Caco-2 (cell line): ENCODE data around the gene PVALEF. TPM values are rescaled to one million over a fixed set of nuclear protein-coding genes. Genes with fewer than 3 reads are reported as not detected.

Experiments
- Bru-seq: library from RNA; stranded (reverse); fragments of 400-500 nt; gene quantifications from one replicate; lab custom pipeline; 2021; lab: Mats Ljungman, UMichigan
- BruChase-seq, 2 experiments: library from RNA; stranded (reverse); fragments of 400-500 nt; gene quantifications; one replicate each; lab custom pipeline; 2021; lab: Mats Ljungman, UMichigan
- BruUV-seq: library from RNA; stranded (reverse); fragments of 400-500 nt; replicated peaks from 2 replicates; lab custom pipeline; 2021; lab: Mats Ljungman, UMichigan
- CTCF ChIA-PET: fragments of 300-600 bp; sonication (Branson Sonifier 250); formaldehyde crosslinking; loops from one replicate; lab custom pipeline; 2022; ENCODE audit warnings: antibody characterized with exemption; lab: Charles Lee
- POLR2A ChIA-PET: fragments of 300-600 bp; sonication (Branson Sonifier 250); formaldehyde crosslinking; loops from one replicate; lab custom pipeline; 2022; ENCODE audit warnings: antibody characterized with exemption; lab: Charles Lee
- DNase-seq, 2 experiments: peaks; one replicate each; pipeline versions ENCODE4 v3.0.0 to v3.0.0-alpha.2; 2020 to 2022
- H3K27me3 ChIP-seq: replicated peaks from 2 replicates; pipeline ENCODE4 v1.6.0; 2011; ENCODE audit warnings: low read length; ENCODE audit not compliant: control insufficient read depth, insufficient read depth
- H3K36me3 ChIP-seq: 2 replicates; pipeline ENCODE4 v1.5.1; 2011; ENCODE audit warnings: low read length; ENCODE audit not compliant: control insufficient read depth, insufficient read depth
- H3K4me1 ChIP-seq: fragments of 250-450 bp; sonication (Bioruptor Pico); 2 replicates; pipeline ENCODE4 v1.5.1; 2020; ENCODE audit warnings: mild to moderate bottlenecking
- H3K4me3 ChIP-seq: 2 replicates; pipeline ENCODE4 v1.5.1; 2011; ENCODE audit warnings: low read depth, mild to moderate bottlenecking, control low read depth, low read length
- H3K9me3 ChIP-seq: fragments of 250-450 bp; sonication (Bioruptor Pico); 2 replicates; pipeline ENCODE4 v1.5.1; 2020; ENCODE audit warnings: mild to moderate bottlenecking, moderate library complexity
- H3K27ac Mint-ChIP-seq: one replicate; pipeline ENCODE4 v1.8.0; 2022; ENCODE audit warnings: mixed read lengths; ENCODE audit not compliant: unreplicated experiment
- H3K27me3 Mint-ChIP-seq: one replicate; pipeline ENCODE4 v1.8.0; 2022; ENCODE audit warnings: mixed read lengths; ENCODE audit not compliant: insufficient read depth, unreplicated experiment
- H3K36me3 Mint-ChIP-seq: one replicate; pipeline ENCODE4 v1.8.0; 2022; ENCODE audit warnings: mild to moderate bottlenecking, mixed read lengths; ENCODE audit not compliant: insufficient read depth, unreplicated experiment
- H3K4me1 Mint-ChIP-seq: one replicate; pipeline ENCODE4 v1.8.0; 2022; ENCODE audit warnings: low read depth, mixed read lengths; ENCODE audit not compliant: unreplicated experiment
- H3K4me3 Mint-ChIP-seq: one replicate; pipeline ENCODE4 v1.8.0; 2022; ENCODE audit warnings: mild to moderate bottlenecking, moderate library complexity, mixed read lengths; ENCODE audit not compliant: unreplicated experiment
- H3K9me3 Mint-ChIP-seq: one replicate; pipeline ENCODE4 v1.8.0; 2022; ENCODE audit warnings: mixed read lengths; ENCODE audit not compliant: unreplicated experiment
- CTCF ChIP-seq, 2 experiments: fragments of 200-600 bp in 1 of 2; IDR thresholded peaks; 1 replicate in 1 of 2; 2 replicates in 1 of 2; pipeline versions ENCODE4 v1.5.1 to v1.8.0; 2011 to 2022; ENCODE audit warnings: antibody characterized with exemption in 1 of 2, control low read depth in 1 of 2, inconsistent platforms in 1 of 2, low read depth in 1 of 2, low read length in 1 of 2, mild to moderate bottlenecking in 1 of 2, moderate library complexity in 1 of 2; ENCODE audit not compliant: insufficient read depth in 1 of 2, severe bottlenecking in 1 of 2, unreplicated experiment in 1 of 2
- intact Hi-C: fragments of 100-400 bp; cut with micrococcal nuclease; formaldehyde crosslinking; loops from one replicate; pipeline ENCODE4 v1.10.0; 2022; ENCODE audit not compliant: unreplicated experiment
- long read RNA-seq: library from polyadenylated mRNA; stranded (forward); transcript quantifications from one replicate; pipeline ENCODE4 v2.0.0, GENCODE V29; 2022
- total RNA-seq: library from RNA; stranded (reverse); gene quantifications from 2 replicates; pipeline ENCODE4 v1.2.3, GENCODE V29; 2022

Gene PVALEF
- total RNA-seq (0.58 TPM in 1 of 2 replicates, not detected in the other), Bru-seq, nascent RNA (percentile 48 among the genes with signal in this experiment), BruChase-seq, experiment 1, labeled RNA remaining after a 2-hour chase (percentile 42 among the genes with signal in this experiment), BruChase-seq, experiment 2, labeled RNA remaining after a 6-hour chase (percentile 39 among the genes with signal in this experiment)
- long read RNA-seq, partial matches to known transcripts, result 0 of 2 reads
- long read RNA-seq, other reads (novel, unspliced or antisense), result 2 of 2 reads

GRCh38 chr17:81165246-81166032 lies at the start of gene PVALEF:
PVALEF (plus strand) TSS chr17:81165507; CDS start chr17:81181227, 15,720 bp downstream.
- Histone ChIP-seq H3K4me1 (peaks cover 22% of the 10 kb centered on the region), H3K27me3 (no peaks in the 10 kb centered on the region), H3K9me3 (no peaks in the 10 kb centered on the region), H3K36me3 (no peaks in the 10 kb centered on the region), H3K4me3 (peak within 1 kb of the TSS; percentile 70)
- intact Hi-C loops, result no loop called here
- peak; percentile 76 to 80 for DNase-seq
- Mint-ChIP-seq H3K27me3 (no peaks in the 10 kb centered on the region), H3K4me1 (no peaks in the 10 kb centered on the region), H3K36me3 (peaks cover 8% of the 10 kb centered on the region), H3K9me3 (no peaks in the 10 kb centered on the region), H3K4me3 (peak within 1 kb of the TSS; percentile 74), H3K27ac (peak within 1 kb of the TSS; percentile 60)
- no TSS peak for BruUV-seq
- ChIA-PET POLR2A (no interaction called here), CTCF (no interaction called here)
- TF ChIP-seq CTCF (IDR thresholded peaks at IDR 0.05; ENCODE audit: insufficient read depth in 1 of 2, low read depth in 1 of 2, low read length in 1 of 2, severe bottlenecking in 1 of 2, unreplicated experiment in 1 of 2), result no peak

GRCh38 chr17:81115749-81116464 lies 49.4 kb upstream of the PVALEF start:
- no peaks in the 10 kb centered on the region for H3K27me3 ChIP-seq
- no peak overlapping the region for H3K27ac Mint-ChIP-seq
- no peaks in the 10 kb centered on the region for H3K27me3 Mint-ChIP-seq
- H3K9me3 Mint-ChIP-seq, result no peaks in the 10 kb centered on the region
- ChIA-PET CTCF (interaction anchor here (0.6 kb wide), 1 partner anchor 120 kb away, joined by 3 read pairs; no protein-coding TSS in a partner anchor), POLR2A (no interaction called here)
- no peak for DNase-seq
- H3K36me3 ChIP-seq, result no peaks in the 10 kb centered on the region; the same call in none of the 2 replicates
- peaks cover 56% of the 10 kb centered on the region for H3K36me3 Mint-ChIP-seq
- H3K4me1 Mint-ChIP-seq, result peaks cover 8% of the 10 kb centered on the region
- H3K4me3 ChIP-seq, result no peak overlapping the region
- no peak for TF ChIP-seq CTCF (IDR thresholded peaks at IDR 0.05; ENCODE audit: insufficient read depth in 1 of 2, low read depth in 1 of 2, low read length in 1 of 2, severe bottlenecking in 1 of 2, unreplicated experiment in 1 of 2)
- H3K9me3 ChIP-seq, result no peaks in the 10 kb centered on the region
- H3K4me1 ChIP-seq, result no peaks in the 10 kb centered on the region; the same call in 1 of the 2 replicates
- intact Hi-C loops, result no loop called here
- no peak overlapping the region for H3K4me3 Mint-ChIP-seq
- no TSS peak for BruUV-seq

- Mint-ChIP-seq H3K27ac (no peak overlapping the region), H3K27me3 (no peaks in the 10 kb centered on the region), H3K4me3 (no peak overlapping the region), H3K9me3 (no peaks in the 10 kb centered on the region), H3K36me3 (peaks cover 48% of the 10 kb centered on the region), H3K4me1 (peaks cover 8% of the 10 kb centered on the region)
- TF ChIP-seq CTCF (IDR thresholded peaks at IDR 0.05; ENCODE audit: insufficient read depth in 1 of 2, low read depth in 1 of 2, low read length in 1 of 2, severe bottlenecking in 1 of 2, unreplicated experiment in 1 of 2), result no peak
- intact Hi-C loops, result no loop called here
- no TSS peak for BruUV-seq
- DNase-seq, result no peak
- ChIA-PET CTCF (no interaction called here), POLR2A (no interaction called here)
- Histone ChIP-seq H3K4me1 (no peaks in the 10 kb centered on the region; the same call in 1 of the 2 replicates), H3K27me3 (no peaks in the 10 kb centered on the region), H3K36me3 (no peaks in the 10 kb centered on the region; the same call in none of the 2 replicates), H3K9me3 (no peaks in the 10 kb centered on the region), H3K4me3 (no peak overlapping the region)
Observed at GRCh38 chr17:81116704-81117103, 48.6 kb upstream of the PVALEF start.
